PFSK-1 (cell line): ENCODE data around the gene AUH.

Source experiments
- POLR2AphosphoS5 ChIP-seq: IDR thresholded peaks from 2 replicates; pipeline ENCODE4 v1.6.1; 2012; ENCODE audit warnings: low read depth, mild to moderate bottlenecking, control low read depth, low read length, moderate library complexity
- TAF1 ChIP-seq: IDR thresholded peaks from 2 replicates; pipeline ENCODE4 v1.6.1; 2012; ENCODE audit warnings: low read length, control low read depth, borderline replicate concordance; ENCODE audit not compliant: insufficient read depth

DNA sequence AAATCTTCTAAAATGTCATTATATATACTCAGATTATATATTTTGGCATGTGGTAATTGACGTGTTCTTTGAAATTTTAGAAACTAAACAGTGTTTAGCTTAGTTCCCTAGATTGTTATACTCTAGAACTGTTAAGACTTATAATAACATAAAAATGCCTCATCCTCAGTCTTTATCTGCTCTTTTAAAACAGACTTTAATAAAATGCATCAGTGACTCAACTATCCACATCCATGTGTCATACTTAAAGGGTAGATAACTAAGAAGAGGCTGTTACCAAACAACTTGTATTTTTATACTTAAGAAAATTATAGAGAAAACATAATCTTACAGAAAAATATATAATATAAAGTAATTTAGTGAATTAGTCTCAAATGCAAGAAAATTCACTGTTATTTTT is 46.8 kb upstream of the AUH start:
- no peak for TF ChIP-seq POLR2AphosphoS5
- TF ChIP-seq TAF1 = no peak
